Spleen (tissue), 11 donors: ENCODE data around the gene ELOA2. TPM values are rescaled to one million over a fixed set of nuclear protein-coding genes. Genes with fewer than 3 reads are reported as not detected.
A peak's percentile ranks its signal among the peaks of the same experiment; 100 is the strongest.
"Not testable (repeated sequence)": the region's sequence is repeated elsewhere in the genome, so short reads cannot be mapped to it uniquely, and the experiment has no call there.

ENCODE experiments used
- DNase-seq: peaks from one replicate; pipeline ENCODE4 v3.0.0-alpha.2; 2020
- H3K27ac ChIP-seq, 8 donors: fragments of 200-600 bp; sonication (generic) in 7 of 8; 1 replicate in 4 of 8; 2 replicates in 4 of 8; pipeline versions ENCODE4 v1.5.0 to v1.8.0; 2016 to 2021; ENCODE audit warnings: inconsistent platforms in 4 of 8, mild to moderate bottlenecking in 4 of 8, moderate library complexity in 1 of 8
- H3K27me3 ChIP-seq, 7 donors: fragments of 200-600 bp; sonication (generic) in 6 of 7; replicated peaks in 1 of 7; 1 replicate in 4 of 7; 2 replicates in 3 of 7; pipeline versions ENCODE4 v1.5.0 to v1.8.0; 2016 to 2021; ENCODE audit warnings: inconsistent platforms in 3 of 7, mild to moderate bottlenecking in 1 of 7
- H3K36me3 ChIP-seq, 6 donors: fragments of 200-600 bp; sonication (generic) in 5 of 6; 1 replicate in 4 of 6; 2 replicates in 2 of 6; pipeline versions ENCODE4 v1.5.0 to v1.8.0; 2016 to 2021; ENCODE audit warnings: inconsistent platforms in 2 of 6
- H3K4me1 ChIP-seq, 6 donors: fragments of 200-600 bp; sonication (generic) in 5 of 6; 1 replicate in 3 of 6; 2 replicates in 3 of 6; pipeline versions ENCODE4 v1.5.0 to v1.8.0; 2016 to 2021; ENCODE audit warnings: inconsistent platforms in 3 of 6
- H3K4me3 ChIP-seq, 8 donors: fragments of 200-600 bp; sonication (generic) in 7 of 8; 1 replicate in 4 of 8; 2 replicates in 4 of 8; pipeline versions ENCODE4 v1.5.0 to v1.8.0; 2016 to 2021; ENCODE audit warnings: inconsistent platforms in 4 of 8, mild to moderate bottlenecking in 4 of 8, moderate library complexity in 2 of 8
- H3K9me3 ChIP-seq, 8 donors: fragments of 200-600 bp; sonication (generic) in 7 of 8; 1 replicate in 4 of 8; 2 replicates in 4 of 8; pipeline versions ENCODE4 v1.5.0 to v1.8.0; 2016 to 2021; ENCODE audit warnings: inconsistent platforms in 4 of 8
- CTCF ChIP-seq, 11 experiments: fragments of 200-600 bp in 7 of 11; fragments of 450-650 bp in 4 of 11; sonication (generic) in 4 of 11; IDR thresholded peaks in 8 of 11; conservative IDR thresholded peaks in 3 of 11; 1 replicate in 7 of 11; 2 replicates in 4 of 11; pipeline versions ENCODE4 v1.4.0 to v1.8.0; 2016 to 2021; ENCODE audit warnings: antibody characterized with exemption in 11 of 11, inconsistent platforms in 4 of 11, mild to moderate bottlenecking in 1 of 11
- POLR2A ChIP-seq, 3 donors: fragments of 450-650 bp; IDR thresholded peaks; one replicate each; pipeline ENCODE4 v1.5.1; 2017; ENCODE audit warnings: antibody characterized with exemption in 3 of 3, mild to moderate bottlenecking in 1 of 3
- POLR2AphosphoS5 ChIP-seq, 3 donors: sonication (generic); formaldehyde crosslinking; IDR thresholded peaks; one replicate each; pipeline ENCODE4 v1.5.1; 2017; ENCODE audit warnings: antibody characterized with exemption in 3 of 3
- WGBS, 5 donors: extraction: QIAGEN DNeasy Blood & Tissue Kit in 3 of 5; methylation state at CpG; one replicate each; pipeline versions ENCODE4 v1.1.5 to v1.1.7; 2013 to 2018; 5-methylcytosine and 5-hydroxymethylcytosine counted together
- intact Hi-C: fragments of 100-400 bp; cut with DNase I; formaldehyde crosslinking; loops from one replicate; pipeline ENCODE4 v1.15.0; 2023; ENCODE audit warnings: low total_unique reads
- polyA plus RNA-seq, 3 donors: library from polyadenylated mRNA; stranded (reverse); fragments of 200-250 nt; gene quantifications; one replicate each; pipeline ENCODE4 v1.2.1, GENCODE V29; 2013
- total RNA-seq, 7 donors: library from RNA; depleted of rRNA in 3 of 7; stranded (reverse); fragments of >200 nt in 3 of 7; fragmentation: NEBNext Ultra II Directional in 4 of 7; extraction: Animal tissue kit (Norgen Biotek cat#: 25700) in 4 of 7; gene quantifications; one replicate each; pipeline versions ENCODE4 v1.1.0 to v1.2.1, GENCODE V29; 2016 to 2021
- donor health status: healthy with polysubstance abuse.
- donor health status: DM: no; HTN: no; CAD: no; lungs with moderate emphysema.
- donor health status: DM: no; HTN: no; CAD: no.
- donor health status: Bipolar disorder and iron deficiency.
- donor health status: healthy.
- donor health status: DM: no; HTN: no; CAD: no.
- donor health status: DM: yes; HTN: yes; CAD: no.

ELOA2 gene
- total and polyA plus RNA-seq, 10 donors, result not detected

DNA sequence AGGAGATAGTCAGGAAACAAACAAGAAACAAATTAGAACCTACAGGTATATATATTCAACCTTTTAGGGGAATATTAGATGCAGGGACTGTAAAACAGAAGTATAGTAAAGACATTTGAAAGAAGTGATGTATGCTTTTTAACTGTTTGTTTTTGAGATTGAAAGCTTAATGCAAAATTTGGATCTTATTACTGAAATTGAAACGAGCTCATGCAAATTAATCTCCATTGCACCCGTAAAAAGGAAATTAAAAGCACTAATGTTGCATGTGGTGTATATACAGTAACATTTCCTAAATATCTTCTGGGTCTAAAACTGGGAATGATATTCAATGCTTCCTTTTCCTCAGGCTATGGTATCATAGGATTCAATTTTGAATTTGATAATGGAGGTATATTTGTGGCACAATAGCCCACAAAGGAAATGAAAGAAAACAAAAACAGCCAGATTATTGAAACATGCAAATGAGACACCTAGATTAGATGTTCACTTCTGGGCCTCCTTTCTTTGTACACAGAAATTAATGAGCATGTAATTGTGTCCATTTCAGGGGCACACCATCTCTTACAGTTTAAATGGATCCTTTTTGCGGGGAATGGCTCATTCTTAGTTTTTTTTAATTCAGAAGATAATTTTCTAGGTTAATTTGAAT is 1.6 kb upstream of the ELOA2 start:
- Histone ChIP-seq H3K4me1 (no peaks in the 10 kb centered on the region), H3K36me3 (no peaks in the 10 kb centered on the region), H3K27me3 (no peaks in the 10 kb centered on the region), H3K9me3 (peaks cover 0 to 19% (median 2%) of the 10 kb centered on the region in 8 donors), H3K4me3 (no peak overlapping the region), H3K27ac (no peak overlapping the region)
- WGBS, 5 donors, result 74 to 80% (median 76%) methylated on average over 3 of the region's 3 CpGs
- DNase-seq, result no peak
- intact Hi-C loops, result no loop called here
- TF ChIP-seq POLR2AphosphoS5 (IDR thresholded peaks at IDR 0.05) (no peak), CTCF (IDR thresholded peaks at IDR 0.05 in 8 of 11, conservative IDR thresholded peaks at IDR 0.05 in 3 of 11) (no peak), POLR2A (IDR thresholded peaks at IDR 0.05) (no peak)

GRCh38 chr18:47036298-47036874 is 965 bp upstream of the ELOA2 start:
- no peaks in the 10 kb centered on the region for H3K4me1 ChIP-seq
- H3K27ac ChIP-seq, result no peak overlapping the region
- peaks cover 0 to 26% (median 2%) of the 10 kb centered on the region in 8 donors for H3K9me3 ChIP-seq
- intact Hi-C loops, result no loop called here
- H3K4me3 ChIP-seq, result no peak overlapping the region
- no peaks in the 10 kb centered on the region for H3K36me3 ChIP-seq
- no peak for TF ChIP-seq POLR2AphosphoS5 (IDR thresholded peaks at IDR 0.05)
- TF ChIP-seq CTCF (IDR thresholded peaks at IDR 0.05 in 8 of 11, conservative IDR thresholded peaks at IDR 0.05 in 3 of 11), result peak in 1 of 11 experiments; percentile 21
- TF ChIP-seq POLR2A (IDR thresholded peaks at IDR 0.05), result no peak
- no peak for DNase-seq
- 73 to 89% (median 80%) methylated on average over 2 of the region's 2 CpGs for WGBS, 5 donors
- H3K27me3 ChIP-seq, result no peaks in the 10 kb centered on the region

GRCh38 chr18:47034591-47034990 is 830 bp downstream of the ELOA2 start:
- intact Hi-C loops, H3K27ac ChIP-seq, H3K4me1 ChIP-seq, H3K4me3 ChIP-seq, DNase-seq, H3K36me3 ChIP-seq, H3K27me3 ChIP-seq: not testable (repeated sequence)
- H3K9me3 ChIP-seq, result peaks cover 0 to 27% (median 2%) of the 10 kb centered on the region in 8 donors
- 93 to 97% (median 95%) methylated on average over 11 to 28 of the region's 28 CpGs for WGBS, 5 donors

DNA sequence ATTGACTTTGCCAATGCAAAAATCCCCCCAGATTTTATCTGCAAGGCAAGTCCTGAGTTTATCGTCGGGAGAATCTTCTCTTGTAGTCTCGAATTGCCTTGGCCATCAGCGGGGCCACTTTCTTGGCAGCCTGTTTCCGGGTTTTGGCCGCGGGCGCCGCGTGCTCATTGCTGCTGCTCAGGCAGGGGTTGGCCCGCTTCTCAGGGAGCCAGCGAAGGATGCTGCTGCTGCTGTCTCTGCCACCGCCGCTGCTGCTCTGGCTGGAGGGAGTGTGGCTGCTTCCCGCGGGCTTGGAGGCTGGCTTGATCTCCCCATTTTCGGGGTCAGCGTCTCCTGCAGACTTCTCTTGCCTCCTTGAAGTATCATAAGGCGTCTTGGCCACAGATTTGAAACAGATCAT is 2.5 kb downstream of the ELOA2 start:
- Histone ChIP-seq H3K4me1 (no peaks in the 10 kb centered on the region), H3K27ac (no peak overlapping the region), H3K4me3 (no peak overlapping the region), H3K27me3 (no peaks in the 10 kb centered on the region), H3K36me3 (no peaks in the 10 kb centered on the region), H3K9me3 (peaks cover 0 to 27% (median 2%) of the 10 kb centered on the region in 8 donors)
- peak; percentile 71 for DNase-seq
- intact Hi-C loops, result no loop called here
- TF ChIP-seq CTCF (IDR thresholded peaks at IDR 0.05 in 8 of 11, conservative IDR thresholded peaks at IDR 0.05 in 3 of 11) (no peak), POLR2A (IDR thresholded peaks at IDR 0.05) (no peak), POLR2AphosphoS5 (IDR thresholded peaks at IDR 0.05) (no peak)
- WGBS, 5 donors, result 91 to 94% (median 93%) methylated on average over 19 of the region's 19 CpGs

DNA sequence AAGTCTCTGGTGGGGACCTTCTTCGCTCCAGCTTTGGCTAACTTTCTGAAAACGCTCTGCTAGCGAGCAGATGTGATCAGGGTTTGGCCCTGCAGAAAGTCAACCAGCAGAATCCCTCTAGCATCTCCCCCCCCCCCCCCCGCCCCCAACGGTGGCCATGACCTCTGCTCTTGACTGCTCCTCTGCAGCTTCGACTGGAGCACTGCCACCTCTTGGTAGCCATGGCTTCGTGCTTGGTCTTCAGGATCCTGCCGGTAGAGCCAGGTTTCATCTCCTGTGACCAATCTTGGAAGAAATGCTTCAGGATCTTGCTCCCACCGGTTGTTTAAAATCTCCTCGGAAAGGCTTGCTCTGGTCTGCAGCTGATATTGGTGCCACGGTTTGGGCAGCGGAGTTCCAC is 4.5 kb downstream of the ELOA2 start:
- 82 to 97% (median 91%) methylated on average over 4 of the region's 12 CpGs for WGBS, 5 donors
- DNase-seq, intact Hi-C loops, H3K36me3 ChIP-seq, H3K4me1 ChIP-seq, H3K4me3 ChIP-seq, H3K27ac ChIP-seq, H3K27me3 ChIP-seq: not testable (repeated sequence)
- peaks cover 0 to 27% (median 2%) of the 10 kb centered on the region in 8 donors for H3K9me3 ChIP-seq

- DNase-seq, H3K27ac ChIP-seq, intact Hi-C loops, H3K4me1 ChIP-seq, H3K27me3 ChIP-seq, H3K4me3 ChIP-seq, H3K36me3 ChIP-seq: not testable (repeated sequence)
- H3K9me3 ChIP-seq, result peaks cover 0 to 31% (median 6%) of the 10 kb centered on the region in 8 donors
- no CpG with 5 or more reads among the region's 55 CpGs for WGBS, 5 donors
Observed at GRCh38 chr18:47029684-47030353, 5.6 kb downstream of the ELOA2 start.

DNA sequence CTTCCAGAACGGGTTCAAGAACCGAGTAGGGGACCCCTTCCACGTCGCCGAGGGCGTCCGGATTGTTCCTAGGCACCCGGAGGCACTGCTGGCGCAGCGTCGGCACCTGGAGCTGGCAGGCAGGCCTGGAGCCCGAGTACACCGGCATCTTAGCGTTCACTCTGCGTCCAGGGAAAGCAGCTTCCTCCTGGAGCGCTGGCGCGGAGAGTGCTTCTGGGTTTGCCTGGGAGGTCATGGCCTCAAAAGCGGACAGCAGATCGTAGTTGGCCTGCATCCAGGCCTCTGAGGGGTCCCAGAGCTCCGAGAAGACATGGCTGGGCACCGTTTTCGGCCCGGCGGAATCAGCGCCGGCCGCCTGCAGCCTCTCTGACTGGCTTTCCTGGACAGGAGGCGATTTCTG is 6.7 kb downstream of the ELOA2 start:
- H3K4me3 ChIP-seq, H3K36me3 ChIP-seq, intact Hi-C loops, H3K4me1 ChIP-seq, H3K27ac ChIP-seq, H3K27me3 ChIP-seq: not testable (repeated sequence)
- H3K9me3 ChIP-seq, result peaks cover 0 to 28% (median 6%) of the 10 kb centered on the region in 8 donors
- 91 to 95% (median 95%) methylated on average over 4 to 11 of the region's 29 CpGs; no CpG with 5 or more reads in 1 of the 5 donors for WGBS, 5 donors
- DNase-seq, result peak; percentile 74
